Measurements from ENCODE around the gene CDR2L.
"Not testable (repeated sequence)": the region's sequence is repeated elsewhere in the genome, so short reads cannot be mapped to it uniquely, and the experiment has no call there.

Gene CDR2L

GRCh38 chr17:75044716-75045115 lies 57.3 kb downstream of the CDR2L start:
- no peak for DNase-seq (ENCODE audit: low read depth)

DNA sequence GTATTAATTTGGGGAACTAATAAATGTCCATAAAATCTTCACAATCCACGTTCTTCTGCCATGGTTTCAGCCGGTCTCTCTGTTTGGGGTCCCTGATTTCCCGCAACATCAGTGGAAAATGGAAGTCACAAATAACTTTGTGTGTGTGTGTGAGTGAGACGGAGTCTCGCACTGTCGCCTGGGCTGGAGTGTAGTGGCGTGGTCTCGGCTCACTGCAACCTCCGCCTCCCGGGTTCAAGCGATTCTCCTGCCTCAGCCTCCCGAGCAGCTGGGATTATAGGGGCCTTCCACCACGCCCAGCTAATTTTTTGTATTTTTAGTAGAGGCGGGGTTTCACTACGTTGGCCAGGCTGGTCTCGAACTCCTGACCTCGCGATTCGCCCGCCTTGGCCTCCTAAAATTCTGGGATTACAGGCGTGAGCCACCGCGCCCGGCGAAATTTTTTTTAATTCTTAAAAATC lies 58.5 kb downstream of the CDR2L start:
- not testable (repeated sequence) for DNase-seq (ENCODE audit: low read depth)

DNA sequence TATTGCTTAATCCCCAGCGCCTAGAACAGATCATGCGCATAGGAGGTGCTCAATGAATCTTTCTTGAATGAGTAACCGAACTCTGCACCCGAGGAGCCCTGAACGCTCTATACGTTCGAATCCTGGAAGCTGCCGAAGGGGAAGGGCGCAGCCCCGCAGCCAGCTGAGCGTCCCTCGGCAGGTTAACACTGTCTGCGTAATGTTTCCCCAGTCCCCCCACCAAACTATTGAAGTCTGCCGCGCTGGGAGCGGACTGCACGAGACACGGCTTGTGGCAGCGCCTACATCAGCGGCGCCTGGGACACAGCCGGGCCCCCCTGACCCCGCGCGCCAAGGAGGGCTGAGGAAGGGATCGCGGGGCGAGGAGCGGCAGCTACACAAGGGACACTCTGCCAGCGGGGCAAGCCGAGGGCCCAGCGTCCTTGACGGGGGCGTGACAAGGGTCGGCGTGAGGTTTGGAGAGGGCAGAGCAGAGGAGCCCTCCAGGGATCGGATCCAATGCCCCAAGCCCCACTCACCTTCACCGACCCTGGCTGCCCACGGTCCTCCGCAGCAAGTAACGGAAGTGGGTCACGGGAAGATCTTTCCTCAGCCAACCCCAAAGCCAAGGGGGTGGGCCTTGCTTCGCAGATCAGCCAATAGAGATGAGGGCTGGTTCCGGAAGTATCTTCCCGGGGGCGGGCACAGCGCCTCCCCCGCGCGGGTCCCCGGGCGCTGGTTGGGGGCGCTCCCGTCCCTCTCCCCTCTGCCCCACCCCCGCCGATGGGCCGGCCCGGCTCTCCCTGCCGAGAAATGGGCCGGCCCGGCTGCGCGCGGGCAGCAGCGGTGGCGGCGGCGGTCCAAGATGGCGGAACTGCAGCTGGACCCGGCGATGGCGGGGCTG lies 59.2 kb downstream of the CDR2L start, which contains the start of the genes ATP5PD and KCTD2:
ATP5PD (minus strand) TSS at position 563 of the 883 bp plus-strand sequence. CDS start 4,319 bp downstream, outside the sequence.
KCTD2 (plus strand) TSS at position 819 of the 883 bp plus-strand sequence; CDS start at position 845, 26 bp downstream.
- DNase-seq (ENCODE audit: low read depth), result peak; percentile 95

DNA sequence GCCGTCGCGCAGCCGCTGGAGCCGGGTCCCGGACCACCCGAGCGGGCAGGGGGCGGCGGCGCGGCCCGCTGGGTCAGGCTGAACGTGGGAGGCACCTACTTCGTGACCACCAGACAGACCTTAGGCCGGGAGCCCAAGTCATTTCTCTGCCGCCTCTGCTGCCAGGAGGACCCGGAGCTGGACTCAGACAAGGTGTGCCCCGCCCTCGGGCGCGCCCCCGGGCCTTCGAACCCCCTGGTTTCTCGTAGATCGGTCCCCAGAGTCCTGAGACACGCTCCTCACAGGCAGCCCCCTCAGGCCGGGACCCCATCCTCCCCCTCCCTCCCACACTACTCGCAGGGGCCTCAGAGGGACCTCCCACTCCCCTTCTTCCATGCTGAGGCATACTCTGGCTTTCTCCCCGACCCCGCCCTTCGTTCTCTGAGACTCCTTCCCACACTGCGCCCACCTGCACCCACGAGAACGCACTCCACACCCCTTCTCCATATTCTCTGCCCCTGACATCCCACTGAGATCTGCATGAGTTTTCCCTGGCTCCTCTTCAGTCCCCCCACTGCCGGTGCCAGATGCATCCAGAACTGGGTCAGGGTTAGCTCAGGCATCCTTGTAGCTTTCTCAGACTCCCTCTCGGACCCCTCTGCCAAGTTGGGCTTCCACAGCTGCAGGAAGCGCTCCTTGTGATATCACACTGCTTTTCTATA lies 60.1 kb downstream of the CDR2L start:
- no peak for DNase-seq (ENCODE audit: low read depth)

GRCh38 chr17:75048249-75048878 lies 60.9 kb downstream of the CDR2L start:
- DNase-seq (ENCODE audit: low read depth), result no peak

DNA sequence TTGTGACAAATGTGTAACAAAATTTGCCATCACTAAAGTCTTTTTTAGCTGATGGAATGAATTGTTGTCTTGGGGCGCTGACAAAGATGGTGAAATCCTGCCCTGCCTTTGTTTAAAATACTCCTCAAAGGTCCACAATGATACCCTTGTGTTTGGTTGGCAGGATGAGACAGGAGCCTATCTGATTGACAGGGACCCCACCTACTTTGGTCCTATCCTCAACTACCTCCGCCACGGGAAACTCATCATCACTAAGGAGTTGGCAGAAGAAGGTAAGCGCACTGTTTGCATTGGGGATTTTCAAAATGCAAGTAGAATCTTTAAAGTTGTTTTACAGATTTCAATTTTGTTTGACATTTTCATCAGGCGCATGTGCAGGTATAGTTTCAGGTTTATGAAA lies 61.6 kb downstream of the CDR2L start:
- no peak for DNase-seq (ENCODE audit: low read depth)

GRCh38 chr17:75049706-75050105 lies 62.3 kb downstream of the CDR2L start:
- no peak for DNase-seq (ENCODE audit: low read depth)

DNA sequence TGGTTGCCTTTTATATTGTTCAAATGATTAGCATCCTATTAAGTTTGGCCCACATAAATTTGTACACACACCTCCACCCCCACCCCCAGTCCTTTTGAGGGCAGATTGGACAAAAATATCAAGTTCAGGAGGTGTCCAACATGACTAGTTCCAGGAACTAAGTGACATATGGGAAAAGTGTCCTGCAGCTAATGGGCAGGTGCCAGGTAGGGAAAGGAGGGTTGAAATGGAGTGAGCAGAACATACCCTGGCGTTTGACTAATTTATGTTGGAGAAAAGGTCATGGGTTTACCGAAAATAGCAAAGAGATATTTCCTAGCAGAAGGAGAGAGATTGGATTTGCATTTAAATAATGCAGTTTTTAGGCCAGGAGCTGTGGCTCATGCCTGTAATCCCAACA lies 64.5 kb downstream of the CDR2L start:
- DNase-seq (ENCODE audit: low read depth), result no peak
